Measurements from ENCODE around the gene COMT. TPM values are rescaled to one million over a fixed set of nuclear protein-coding genes. Genes with fewer than 3 reads are reported as not detected.

The COMT gene
- total and polyA plus RNA-seq, 9 of the 15 experiments (the other 6 are each of a cell fraction or from before 2014, with no cell fraction given) = 12.5 to 351 (median 155) TPM

DNA sequence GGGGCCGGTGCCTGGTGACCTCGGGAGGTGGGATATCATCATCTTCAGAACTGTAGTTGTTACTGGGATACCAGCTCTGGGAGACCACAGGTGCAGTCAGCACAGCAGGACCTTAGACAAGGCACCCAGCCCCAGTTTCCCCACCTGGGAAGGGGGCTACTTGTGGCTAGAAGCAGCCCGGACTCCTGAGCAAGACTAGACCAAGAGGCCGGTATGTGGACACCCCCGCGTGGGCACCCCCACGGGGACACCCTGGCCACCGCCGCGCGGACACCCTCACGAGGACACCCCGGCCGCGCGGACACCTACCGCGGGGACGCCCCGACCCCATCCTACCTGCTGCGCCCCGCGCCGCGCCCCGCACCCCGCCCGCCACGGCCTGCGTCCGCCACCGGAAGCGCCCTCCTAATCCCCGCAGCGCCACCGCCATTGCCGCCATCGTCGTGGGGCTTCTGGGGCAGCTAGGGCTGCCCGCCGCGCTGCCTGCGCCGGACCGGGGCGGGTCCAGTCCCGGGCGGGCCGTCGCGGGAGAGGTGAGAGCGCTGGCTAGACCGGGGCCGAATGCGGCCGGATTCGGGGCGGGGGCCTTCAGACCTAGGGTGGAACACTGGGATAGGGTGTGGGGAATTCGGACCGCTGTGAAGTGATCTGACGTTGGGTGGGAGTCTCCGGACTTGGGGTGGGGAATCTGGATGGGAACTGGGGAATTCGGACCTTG, at the start of gene COMT, which contains the start of gene TXNRD2 (continued):
- TF ChIP-seq SAFB (IDR thresholded peaks at IDR 0.05; ENCODE audit: borderline replicate concordance, low read depth, low read length) (peak; percentile 95), KLF1 (tag; IDR thresholded peaks at IDR 0.05) (peak; percentile 90), FIP1L1 (IDR thresholded peaks at IDR 0.05; ENCODE audit: low read depth, low read length, poor library complexity, severe bottlenecking) (peak; percentile 100), TFAM (CRISPR knock-in tag; conservative IDR thresholded peaks at IDR 0.05) (no peak), NEUROD1 (IDR thresholded peaks at IDR 0.05; ENCODE audit: borderline replicate concordance, low read depth, low read length, partially characterized antibody) (peak; percentile 91), ZNF436 (CRISPR knock-in tag; IDR thresholded peaks at IDR 0.05) (peak; percentile 67), TAL1 (IDR thresholded peaks at IDR 0.05) (no peak), ETV1 (tag; conservative IDR thresholded peaks at IDR 0.05; ENCODE audit: low read depth) (0 out of 2 replicates have a peak, but pooled peaks have one; percentile 3), LCOR (CRISPR knock-in tag; IDR thresholded peaks at IDR 0.05) (no peak), NR0B1 (IDR thresholded peaks at IDR 0.05; ENCODE audit: partially characterized antibody) (no peak), GTF2F1 (IDR thresholded peaks at IDR 0.05; ENCODE audit: low read depth, low read length) (peak; percentile 80; the same call in 1 of the 2 replicates), NR4A1 (CRISPR knock-in tag; IDR thresholded peaks at IDR 0.05) (peak; percentile 20; the same call in 1 of the 2 replicates), NR4A1 (tag; IDR thresholded peaks at IDR 0.05) (no peak), SREBF1 (IDR thresholded peaks at IDR 0.05; ENCODE audit: borderline replicate concordance, low read depth, low read length) (peak; percentile 53; the same call in 1 of the 2 replicates)
- TF ChIP-seq, protein P1, sequence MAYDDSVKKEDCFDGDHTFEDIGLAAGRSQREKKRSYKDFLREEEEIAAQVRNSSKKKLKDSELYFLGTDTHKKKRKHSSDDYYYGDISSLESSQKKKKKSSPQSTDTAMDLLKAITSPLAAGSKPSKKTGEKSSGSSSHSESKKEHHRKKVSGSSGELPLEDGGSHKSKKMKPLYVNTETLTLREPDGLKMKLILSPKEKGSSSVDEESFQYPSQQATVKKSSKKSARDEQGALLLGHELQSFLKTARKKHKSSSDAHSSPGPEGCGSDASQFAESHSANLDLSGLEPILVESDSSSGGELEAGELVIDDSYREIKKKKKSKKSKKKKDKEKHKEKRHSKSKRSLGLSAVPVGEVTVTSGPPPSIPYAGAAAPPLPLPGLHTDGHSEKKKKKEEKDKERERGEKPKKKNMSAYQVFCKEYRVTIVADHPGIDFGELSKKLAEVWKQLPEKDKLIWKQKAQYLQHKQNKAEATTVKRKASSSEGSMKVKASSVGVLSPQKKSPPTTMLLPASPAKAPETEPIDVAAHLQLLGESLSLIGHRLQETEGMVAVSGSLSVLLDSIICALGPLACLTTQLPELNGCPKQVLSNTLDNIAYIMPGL (CRISPR knock-in tag; IDR thresholded peaks at IDR 0.05) = peak; percentile 65; the same call in 1 of the 2 replicates
- TF ChIP-seq, protein P2, sequence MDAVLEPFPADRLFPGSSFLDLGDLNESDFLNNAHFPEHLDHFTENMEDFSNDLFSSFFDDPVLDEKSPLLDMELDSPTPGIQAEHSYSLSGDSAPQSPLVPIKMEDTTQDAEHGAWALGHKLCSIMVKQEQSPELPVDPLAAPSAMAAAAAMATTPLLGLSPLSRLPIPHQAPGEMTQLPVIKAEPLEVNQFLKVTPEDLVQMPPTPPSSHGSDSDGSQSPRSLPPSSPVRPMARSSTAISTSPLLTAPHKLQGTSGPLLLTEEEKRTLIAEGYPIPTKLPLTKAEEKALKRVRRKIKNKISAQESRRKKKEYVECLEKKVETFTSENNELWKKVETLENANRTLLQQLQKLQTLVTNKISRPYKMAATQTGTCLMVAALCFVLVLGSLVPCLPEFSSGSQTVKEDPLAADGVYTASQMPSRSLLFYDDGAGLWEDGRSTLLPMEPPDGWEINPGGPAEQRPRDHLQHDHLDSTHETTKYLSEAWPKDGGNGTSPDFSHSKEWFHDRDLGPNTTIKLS (IDR thresholded peaks at IDR 0.05; ENCODE audit: borderline replicate concordance, low read depth) = no peak
- TF ChIP-seq, protein P3, sequence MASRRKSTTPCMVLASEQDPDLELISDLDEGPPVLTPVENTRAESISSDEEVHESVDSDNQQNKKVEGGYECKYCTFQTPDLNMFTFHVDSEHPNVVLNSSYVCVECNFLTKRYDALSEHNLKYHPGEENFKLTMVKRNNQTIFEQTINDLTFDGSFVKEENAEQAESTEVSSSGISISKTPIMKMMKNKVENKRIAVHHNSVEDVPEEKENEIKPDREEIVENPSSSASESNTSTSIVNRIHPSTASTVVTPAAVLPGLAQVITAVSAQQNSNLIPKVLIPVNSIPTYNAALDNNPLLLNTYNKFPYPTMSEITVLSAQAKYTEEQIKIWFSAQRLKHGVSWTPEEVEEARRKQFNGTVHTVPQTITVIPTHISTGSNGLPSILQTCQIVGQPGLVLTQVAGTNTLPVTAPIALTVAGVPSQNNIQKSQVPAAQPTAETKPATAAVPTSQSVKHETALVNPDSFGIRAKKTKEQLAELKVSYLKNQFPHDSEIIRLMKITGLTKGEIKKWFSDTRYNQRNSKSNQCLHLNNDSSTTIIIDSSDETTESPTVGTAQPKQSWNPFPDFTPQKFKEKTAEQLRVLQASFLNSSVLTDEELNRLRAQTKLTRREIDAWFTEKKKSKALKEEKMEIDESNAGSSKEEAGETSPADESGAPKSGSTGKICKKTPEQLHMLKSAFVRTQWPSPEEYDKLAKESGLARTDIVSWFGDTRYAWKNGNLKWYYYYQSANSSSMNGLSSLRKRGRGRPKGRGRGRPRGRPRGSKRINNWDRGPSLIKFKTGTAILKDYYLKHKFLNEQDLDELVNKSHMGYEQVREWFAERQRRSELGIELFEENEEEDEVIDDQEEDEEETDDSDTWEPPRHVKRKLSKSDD (conservative IDR thresholded peaks at IDR 0.05; ENCODE audit: low read length) = peak; percentile 98
- TF ChIP-seq, protein P4, sequence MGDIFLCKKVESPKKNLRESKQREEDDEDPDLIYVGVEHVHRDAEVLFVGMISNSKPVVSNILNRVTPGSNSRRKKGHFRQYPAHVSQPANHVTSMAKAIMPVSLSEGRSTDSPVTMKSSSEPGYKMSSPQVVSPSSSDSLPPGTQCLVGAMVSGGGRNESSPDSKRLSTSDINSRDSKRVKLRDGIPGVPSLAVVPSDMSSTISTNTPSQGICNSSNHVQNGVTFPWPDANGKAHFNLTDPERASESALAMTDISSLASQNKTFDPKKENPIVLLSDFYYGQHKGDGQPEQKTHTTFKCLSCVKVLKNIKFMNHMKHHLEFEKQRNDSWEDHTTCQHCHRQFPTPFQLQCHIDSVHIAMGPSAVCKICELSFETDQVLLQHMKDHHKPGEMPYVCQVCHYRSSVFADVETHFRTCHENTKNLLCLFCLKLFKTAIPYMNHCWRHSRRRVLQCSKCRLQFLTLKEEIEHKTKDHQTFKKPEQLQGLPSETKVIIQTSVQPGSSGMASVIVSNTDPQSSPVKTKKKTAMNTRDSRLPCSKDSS (IDR thresholded peaks at IDR 0.05; ENCODE audit: low read depth, partially characterized antibody) = no peak
